Keratinocyte (primary cell): ENCODE measurements around the gene TMEM185A. TPM values are rescaled to one million over a fixed set of nuclear protein-coding genes. Genes with fewer than 3 reads are reported as not detected.
"Not testable (repeated sequence)": the region's sequence is repeated elsewhere in the genome, so short reads cannot be mapped to it uniquely, and the experiment has no call there.

ENCODE experiments used
- DNase-seq: peaks from one replicate; pipeline ENCODE4 v3.0.0-alpha.2; 2011; ENCODE audit warnings: low read depth, missing footprints, low spot score
- FAIRE-seq: peaks from 2 replicates; lab custom pipeline; 2011; peaks lifted over from hg19 to GRCh38; lab: Jason Lieb, UNC
- H2AFZ ChIP-seq: 2 replicates; pipeline ENCODE4 v1.6.0; 2012; ENCODE audit warnings: low read length, control low read depth, inconsistent platforms; ENCODE audit not compliant: control insufficient read depth
- H3K27ac ChIP-seq: 2 replicates; pipeline ENCODE4 v1.5.1; 2011; ENCODE audit warnings: low read length; ENCODE audit not compliant: control insufficient read depth, insufficient read depth
- H3K27me3 ChIP-seq: 3 replicates; pipeline ENCODE4 v1.6.0; 2011; ENCODE audit warnings: low read length; ENCODE audit not compliant: control insufficient read depth, insufficient read depth; ENCODE audit errors: extremely low read depth
- H3K36me3 ChIP-seq, 2 experiments: 2 replicates in 1 of 2; 3 replicates in 1 of 2; pipeline ENCODE4 v1.5.1; 2011; ENCODE audit warnings: low read length in 2 of 2, mild to moderate bottlenecking in 1 of 2; ENCODE audit not compliant: control insufficient read depth in 2 of 2, insufficient read depth in 2 of 2; ENCODE audit errors: extremely low read depth in 1 of 2
- H3K4me1 ChIP-seq: 3 replicates; pipeline ENCODE4 v1.5.1; 2011; ENCODE audit warnings: low read length; ENCODE audit not compliant: control insufficient read depth, insufficient read depth; ENCODE audit errors: extremely low read depth
- H3K4me2 ChIP-seq: 3 replicates; pipeline ENCODE4 v1.6.0; 2011; ENCODE audit warnings: low read depth, low read length; ENCODE audit not compliant: control insufficient read depth, insufficient read depth; ENCODE audit errors: extremely low read depth
- H3K4me3 ChIP-seq, 3 experiments: fragments of 200-600 bp in 1 of 3; sonication (generic) in 1 of 3; 2 replicates in 2 of 3; 3 replicates in 1 of 3; pipeline ENCODE4 v1.5.1; 2011 to 2016; ENCODE audit warnings: low read length in 3 of 3, mild to moderate bottlenecking in 3 of 3, control low read depth in 2 of 3, inconsistent platforms in 1 of 3, low read depth in 1 of 3, mixed read lengths in 1 of 3, mixed run types in 1 of 3, moderate library complexity in 1 of 3; ENCODE audit not compliant: control insufficient read depth in 2 of 3, insufficient read depth in 2 of 3; ENCODE audit errors: extremely low read depth in 1 of 3
- H3K79me2 ChIP-seq: 2 replicates; pipeline ENCODE4 v1.6.0; 2012; ENCODE audit warnings: low read length; ENCODE audit not compliant: control insufficient read depth, insufficient read depth
- H3K9ac ChIP-seq: 3 replicates; pipeline ENCODE4 v1.6.0; 2011; ENCODE audit warnings: low read length; ENCODE audit not compliant: control insufficient read depth, insufficient read depth; ENCODE audit errors: extremely low read depth
- H3K9me1 ChIP-seq: 3 replicates; pipeline ENCODE4 v1.6.0; 2011; ENCODE audit warnings: low read length; ENCODE audit not compliant: control insufficient read depth, insufficient read depth; ENCODE audit errors: extremely low read depth
- H3K9me3 ChIP-seq: 2 replicates; pipeline ENCODE4 v1.5.1; 2012; ENCODE audit warnings: low read depth, low read length; ENCODE audit not compliant: control insufficient read depth
- H4K20me1 ChIP-seq: 3 replicates; pipeline ENCODE4 v1.6.0; 2011; ENCODE audit warnings: low read length; ENCODE audit not compliant: control insufficient read depth, insufficient read depth; ENCODE audit errors: extremely low read depth
- CTCF ChIP-seq, 3 experiments: IDR thresholded peaks in 1 of 3; conservative IDR thresholded peaks in 1 of 3; optimal IDR thresholded peaks in 1 of 3; 2 replicates in 2 of 3; 3 replicates in 1 of 3; pipeline versions ENCODE3 to v1.5.1; 2011; ENCODE audit warnings: low read length in 3 of 3, mild to moderate bottlenecking in 3 of 3, moderate library complexity in 2 of 3, control low read depth in 1 of 3, inconsistent platforms in 1 of 3; ENCODE audit not compliant: insufficient read depth in 2 of 3; ENCODE audit errors: extremely low read depth in 1 of 3
- EZH2 ChIP-seq: IDR thresholded peaks from one replicate; pipeline ENCODE4 v1.6.1; 2012; ENCODE audit warnings: inconsistent platforms, mild to moderate bottlenecking, low read length, moderate library complexity
- dilution Hi-C: fragments of 300-500 bp; cut with MboI; formaldehyde crosslinking; loops from one replicate; pipeline ENCODE4 v1.7.0; 2020; ENCODE audit warnings: low sequenced_read_pairs; ENCODE audit not compliant: extremely low pct_ligation_motif_present
- polyA plus RNA-seq, 5 experiments: library from polyadenylated mRNA; depleted of rRNA in 3 of 5; stranded (reverse) in 3 of 5; stranded (forward) in 1 of 5; unstranded in 1 of 5; fragments of >200 nt; gene quantifications; 1 replicate in 1 of 5; 2 replicates in 3 of 5; 3 replicates in 1 of 5; pipeline versions ENCODE4 v1.2.1 to v1.2.3, GENCODE V29; 2011 to 2012; ENCODE audit warnings: missing spikeins in 2 of 5, low read depth in 1 of 5, low replicate concordance in 1 of 5

Gene TMEM185A
- polyA plus RNA-seq, 1 donor (not counting 4 experiments of a cell fraction or from before 2014, with no cell fraction given): 23.0 TPM

- Histone ChIP-seq H3K4me1 (no peaks in the 10 kb centered on the region), H3K4me3 (no peak overlapping the region), H4K20me1 (no peaks in the 10 kb centered on the region), H2AFZ (no peak overlapping the region), H3K9me3 (no peaks in the 10 kb centered on the region), H3K27me3 (no peaks in the 10 kb centered on the region), H3K9ac (no peak overlapping the region), H3K27ac (no peak overlapping the region), H3K79me2 (no peaks in the 10 kb centered on the region), H3K4me2 (no peak overlapping the region), H3K9me1 (no peaks in the 10 kb centered on the region), H3K36me3 (no peaks in the 10 kb centered on the region)
- TF ChIP-seq EZH2 (no peak), CTCF (optimal IDR thresholded peaks at IDR 0.05 in 1 of 3, IDR thresholded peaks at IDR 0.05 in 1 of 3, conservative IDR thresholded peaks at IDR 0.05 in 1 of 3; ENCODE audit: extremely low read depth in 1 of 3, insufficient read depth in 2 of 3, low read length in 3 of 3) (no peak)
- dilution Hi-C loops: no loop called here
- DNase-seq (no peak), FAIRE-seq (no peak)
Measured at GRCh38 chrX:149563359-149563758, 68.2 kb downstream of the TMEM185A start.

DNA sequence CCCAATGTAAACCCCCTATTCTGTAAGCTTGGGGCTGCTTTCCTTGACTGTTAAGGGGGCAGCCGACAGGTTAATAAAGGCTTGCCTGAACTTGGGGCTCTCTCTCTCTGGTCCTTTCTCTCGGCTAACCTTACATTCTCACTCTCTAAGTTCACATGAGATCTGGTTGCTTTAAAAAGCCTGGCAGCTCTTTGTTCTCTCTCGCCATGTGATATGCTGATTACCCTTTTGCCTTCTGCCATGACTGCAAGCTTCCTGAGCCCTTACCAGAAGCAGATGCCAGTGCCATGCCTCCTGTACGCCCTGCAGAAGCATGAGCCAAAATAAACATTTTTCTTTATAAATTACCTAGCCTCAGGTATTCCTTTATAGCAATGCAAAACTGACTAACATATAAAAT is 76.3 kb downstream of the TMEM185A start:
- dilution Hi-C loops, H2AFZ ChIP-seq, DNase-seq, H4K20me1 ChIP-seq, H3K4me3 ChIP-seq, H3K9ac ChIP-seq, H3K4me2 ChIP-seq, FAIRE-seq, H3K79me2 ChIP-seq, H3K27ac ChIP-seq, H3K27me3 ChIP-seq, H3K36me3 ChIP-seq, H3K9me1 ChIP-seq, H3K9me3 ChIP-seq, H3K4me1 ChIP-seq: not testable (repeated sequence)

DNA sequence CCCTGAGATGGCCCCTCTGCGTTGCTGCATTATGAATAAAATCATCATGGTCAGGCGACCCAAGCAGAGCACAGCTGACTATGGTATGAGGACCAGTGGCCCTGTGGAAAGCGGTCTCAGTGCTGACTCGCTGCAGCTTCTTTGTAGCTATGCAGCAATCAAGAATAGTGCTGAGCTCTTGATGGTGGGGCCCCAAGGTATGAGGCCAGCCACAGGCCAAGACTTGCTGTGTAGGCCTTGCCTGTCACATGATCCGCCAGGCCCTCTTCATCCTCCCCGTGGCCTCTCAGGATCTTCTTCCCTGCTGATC is 79.7 kb downstream of the TMEM185A start:
- FAIRE-seq, H3K27me3 ChIP-seq: not testable (repeated sequence)

DNA sequence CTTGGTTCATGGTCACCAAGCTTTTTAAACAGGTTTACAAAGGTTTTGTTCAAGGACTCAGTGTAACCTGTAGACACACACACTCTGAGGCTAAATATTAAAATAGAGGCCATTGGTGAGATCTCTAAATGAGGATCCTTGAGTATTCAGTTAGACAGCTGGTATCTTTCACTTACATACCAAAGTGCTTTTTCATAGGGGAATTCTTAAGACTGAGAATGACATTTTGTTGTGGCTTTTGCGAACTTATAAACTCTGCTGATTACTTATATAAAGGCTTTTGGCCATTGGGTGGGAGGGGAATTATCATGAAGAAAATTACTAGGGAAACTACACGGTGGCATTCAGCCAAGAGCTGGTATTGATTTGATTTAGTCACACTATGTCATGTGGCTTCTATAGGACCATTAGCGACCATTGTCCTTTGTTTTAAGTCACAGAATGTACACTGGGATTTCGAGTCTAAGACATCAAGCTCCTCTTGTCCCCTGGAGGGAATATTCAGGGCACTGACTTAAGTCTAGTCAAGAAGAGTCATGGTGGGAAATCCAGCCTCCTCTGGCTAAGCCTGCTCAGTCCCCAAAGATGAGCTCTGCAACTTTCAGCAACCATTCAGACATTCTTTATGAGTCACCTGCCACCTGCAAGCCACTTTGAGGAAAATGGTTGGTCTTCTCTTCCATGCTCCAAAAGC is 80.2 kb downstream of the TMEM185A start:
- H3K4me1 ChIP-seq, FAIRE-seq, H4K20me1 ChIP-seq, H3K9me1 ChIP-seq, H3K79me2 ChIP-seq, H3K4me2 ChIP-seq, H2AFZ ChIP-seq, H3K27ac ChIP-seq, dilution Hi-C loops, H3K27me3 ChIP-seq, H3K36me3 ChIP-seq, H3K9me3 ChIP-seq, H3K4me3 ChIP-seq, DNase-seq, H3K9ac ChIP-seq: not testable (repeated sequence)

More for the DNA sequence above, 79.7 kb downstream of the TMEM185A start:
- H3K9ac ChIP-seq, H3K4me1 ChIP-seq, H3K27ac ChIP-seq, H2AFZ ChIP-seq, H3K9me3 ChIP-seq, dilution Hi-C loops, H3K4me3 ChIP-seq, H4K20me1 ChIP-seq, DNase-seq, H3K79me2 ChIP-seq, H3K9me1 ChIP-seq, H3K4me2 ChIP-seq, H3K36me3 ChIP-seq: not testable (repeated sequence)
